Measurements from ENCODE around the gene ZNF277.

DNA sequence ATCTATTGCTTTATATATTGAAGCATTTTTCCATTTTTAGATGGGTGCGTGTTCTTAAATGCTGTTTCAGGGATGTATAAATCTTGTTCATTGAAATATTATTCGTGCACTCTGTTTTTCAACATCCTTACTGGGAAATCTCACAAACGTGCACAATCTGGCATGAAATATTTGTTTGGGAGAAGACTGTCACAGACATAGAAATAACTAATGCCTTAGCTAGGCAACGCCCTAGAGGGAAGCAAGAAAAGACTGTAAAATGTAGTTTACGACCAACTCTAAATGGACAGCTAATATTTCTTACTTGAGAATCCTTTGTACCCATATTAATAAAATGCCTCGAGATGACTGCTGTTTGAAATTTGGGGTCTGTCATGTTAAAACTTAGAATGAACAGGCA, 9.2 kb upstream of the ZNF277 start:
- TF ChIP-seq CTCF (IDR thresholded peaks at IDR 0.05) = no peak
- no peak for TF ChIP-seq POLR2AphosphoS5 (IDR thresholded peaks at IDR 0.05)
